ENCODE data around the gene HINT1.
A peak's percentile ranks its signal among the peaks of the same experiment; 100 is the strongest.
"Not testable (repeated sequence)": the region's sequence is repeated elsewhere in the genome, so short reads cannot be mapped to it uniquely, and the experiment has no call there.

Gene HINT1

GRCh38 chr5:131171276-131171810 is 6.3 kb upstream of the HINT1 start:
- no peak for DNase-seq (ENCODE audit: low read depth in 1 of 2, low spot score in 1 of 2)

- DNase-seq (ENCODE audit: low read depth in 1 of 2, low spot score in 1 of 2): peak; percentile 85 to 91
Measured at GRCh38 chr5:131170540-131171275, 5.7 kb upstream of the HINT1 start, which contains the start of gene LYRM7. LYRM7 (plus strand) TSS chr5:131170944; CDS start chr5:131171021, 77 bp downstream.

GRCh38 chr5:131169810-131170539 is 4.9 kb upstream of the HINT1 start:
- no peak for DNase-seq (ENCODE audit: low read depth in 1 of 2, low spot score in 1 of 2)

- no peak for DNase-seq (ENCODE audit: low read depth in 1 of 2, low spot score in 1 of 2)
Measured at GRCh38 chr5:131167615-131168014, 2.6 kb upstream of the HINT1 start.

GRCh38 chr5:131164191-131165118 is 601 bp downstream of the HINT1 start:
- peak; percentile 40 to 57 for DNase-seq (ENCODE audit: low read depth in 1 of 2, low spot score in 1 of 2)

- DNase-seq (ENCODE audit: low read depth in 1 of 2, low spot score in 1 of 2): no peak
Measured at GRCh38 chr5:131163276-131164119, 1.6 kb downstream of the HINT1 start.

- no peak for DNase-seq (ENCODE audit: low read depth in 1 of 2, low spot score in 1 of 2)
Measured at GRCh38 chr5:131160134-131160533, 4.9 kb downstream of the HINT1 start.

GRCh38 chr5:131156957-131157356 is 8.1 kb downstream of the HINT1 start:
- DNase-seq (ENCODE audit: low read depth in 1 of 2, low spot score in 1 of 2): no peak

- no peak for DNase-seq (ENCODE audit: low read depth in 1 of 2, low spot score in 1 of 2)
Measured at GRCh38 chr5:131156385-131156784, 8.7 kb downstream of the HINT1 start.

- no peak for DNase-seq (ENCODE audit: low read depth in 1 of 2, low spot score in 1 of 2)
Measured at GRCh38 chr5:131151216-131151615, 13.8 kb downstream of the HINT1 start.

GRCh38 chr5:131150408-131150807 is 14.6 kb downstream of the HINT1 start:
- no peak for DNase-seq (ENCODE audit: low read depth in 1 of 2, low spot score in 1 of 2)

GRCh38 chr5:131148835-131149234 is 16.2 kb downstream of the HINT1 start:
- DNase-seq (ENCODE audit: low read depth in 1 of 2, low spot score in 1 of 2): no peak

GRCh38 chr5:131147258-131147657 is 17.8 kb downstream of the HINT1 start:
- DNase-seq (ENCODE audit: low read depth in 1 of 2, low spot score in 1 of 2): no peak

- no peak for DNase-seq (ENCODE audit: low read depth in 1 of 2, low spot score in 1 of 2)
Measured at GRCh38 chr5:131142970-131143617, 22.0 kb downstream of the HINT1 start.

- no peak for DNase-seq (ENCODE audit: low read depth in 1 of 2, low spot score in 1 of 2)
Measured at GRCh38 chr5:131139321-131139720, 25.7 kb downstream of the HINT1 start.

- DNase-seq (ENCODE audit: low read depth in 1 of 2, low spot score in 1 of 2): peak in 1 of 2 donors; percentile 14
Measured at GRCh38 chr5:131138406-131138805, 26.6 kb downstream of the HINT1 start.

- DNase-seq (ENCODE audit: low read depth in 1 of 2, low spot score in 1 of 2): not testable (repeated sequence)
Measured at GRCh38 chr5:131133091-131133490, 32.0 kb downstream of the HINT1 start.

GRCh38 chr5:131129306-131129705 is 35.8 kb downstream of the HINT1 start:
- DNase-seq (ENCODE audit: low read depth in 1 of 2, low spot score in 1 of 2): no peak

- not testable (repeated sequence) for DNase-seq (ENCODE audit: low read depth in 1 of 2, low spot score in 1 of 2)
Measured at GRCh38 chr5:131127244-131127643, 37.8 kb downstream of the HINT1 start.

GRCh38 chr5:131114754-131115153 is 50.3 kb downstream of the HINT1 start:
- DNase-seq (ENCODE audit: low read depth in 1 of 2, low spot score in 1 of 2): no peak

Data from activated T-helper 1 cell treated with anti-CD3 and anti-CD28 coated beads, Interleukin-2, amount 50 U/mL, for 16 hours (primary cell).